ENCODE measurements around the gene FAM72C.
"Not testable (repeated sequence)": the region's sequence is repeated elsewhere in the genome, so short reads cannot be mapped to it uniquely, and the experiment has no call there.

The FAM72C gene

GRCh38 chr1:143984721-143985473 is 13.1 kb upstream of the FAM72C start:
- DNase-seq = not testable (repeated sequence)

- DNase-seq = not testable (repeated sequence)
Measured at GRCh38 chr1:143974416-143974815, 2.6 kb upstream of the FAM72C start.

GRCh38 chr1:143973876-143974414 is 2.2 kb upstream of the FAM72C start:
- DNase-seq = not testable (repeated sequence)

- not testable (repeated sequence) for DNase-seq
Measured at GRCh38 chr1:143972753-143973326, 1.1 kb upstream of the FAM72C start.

GRCh38 chr1:143965860-143966259 is 5.9 kb downstream of the FAM72C start:
- not testable (repeated sequence) for DNase-seq

- DNase-seq = not testable (repeated sequence)
Measured at GRCh38 chr1:143964294-143964693, 7.5 kb downstream of the FAM72C start.

GRCh38 chr1:143955930-143956329 is 15.9 kb downstream of the FAM72C start:
- not testable (repeated sequence) for DNase-seq

- DNase-seq = not testable (repeated sequence)
Measured at GRCh38 chr1:143952913-143953312, 18.9 kb downstream of the FAM72C start.

GRCh38 chr1:143951485-143952391 is 20.0 kb downstream of the FAM72C start:
- DNase-seq = not testable (repeated sequence)

GRCh38 chr1:143947749-143948148 is 24.0 kb downstream of the FAM72C start:
- DNase-seq = not testable (repeated sequence)

GRCh38 chr1:143945253-143945652 is 26.5 kb downstream of the FAM72C start:
- not testable (repeated sequence) for DNase-seq

- not testable (repeated sequence) for DNase-seq
Measured at GRCh38 chr1:143944576-143945240, 27.1 kb downstream of the FAM72C start.

GRCh38 chr1:143943319-143943978 is 28.3 kb downstream of the FAM72C start:
- DNase-seq = not testable (repeated sequence)

- DNase-seq = not testable (repeated sequence)
Measured at GRCh38 chr1:143942238-143942860, 29.4 kb downstream of the FAM72C start.

- DNase-seq = not testable (repeated sequence)
Measured at GRCh38 chr1:143939666-143940065, 32.1 kb downstream of the FAM72C start.

- DNase-seq = not testable (repeated sequence)
Measured at GRCh38 chr1:143938922-143939321, 32.9 kb downstream of the FAM72C start.

- DNase-seq = not testable (repeated sequence)
Measured at GRCh38 chr1:143936457-143937115, 35.2 kb downstream of the FAM72C start.

- not testable (repeated sequence) for DNase-seq
Measured at GRCh38 chr1:143919127-143919526, 52.7 kb downstream of the FAM72C start.

GRCh38 chr1:143918552-143918951 is 53.2 kb downstream of the FAM72C start:
- DNase-seq = not testable (repeated sequence)

GRCh38 chr1:143913705-143914104 is 58.1 kb downstream of the FAM72C start:
- DNase-seq = not testable (repeated sequence)
